PC-3 (cell line): ENCODE measurements around the gene BIK. TPM values are rescaled to one million over a fixed set of nuclear protein-coding genes. Genes with fewer than 3 reads are reported as not detected.
A peak's percentile ranks its signal among the peaks of the same experiment; 100 is the strongest.

ENCODE experiments used
- ATAC-seq: fragments of 200-7000 bp; cut with Tn5 transposase; 2 replicates; pipeline ENCODE4 v1.9.1; 2020; ENCODE audit warnings: mild to moderate bottlenecking, moderate library complexity
- BruUV-seq: library from RNA; stranded (reverse); fragments of 400-500 nt; replicated peaks from 2 replicates; lab custom pipeline; 2021; lab: Mats Ljungman, UMichigan
- CTCF ChIA-PET: fragments of 300-600 bp; sonication (Branson Sonifier 250); formaldehyde crosslinking; loops from one replicate; lab custom pipeline; 2022; ENCODE audit warnings: antibody characterized with exemption; lab: Charles Lee
- POLR2A ChIA-PET: fragments of 300-600 bp; sonication (Branson Sonifier 250); formaldehyde crosslinking; loops from one replicate; lab custom pipeline; 2022; ENCODE audit warnings: antibody characterized with exemption; ENCODE audit not compliant: unreplicated experiment; lab: Charles Lee
- DNase-seq: peaks from one replicate; pipeline ENCODE4 v3.0.0-alpha.2; 2015
- H2AFZ ChIP-seq: fragments of 300-600 bp; sonication (generic); 2 replicates; pipeline ENCODE4 v1.6.0; 2016; ENCODE audit warnings: antibody characterized with exemption, low read length
- H3F3A ChIP-seq: fragments of 300-600 bp; sonication (generic); one replicate; pipeline ENCODE4 v1.6.0; 2017; ENCODE audit warnings: antibody characterized with exemption, low read length, control low read depth, mild to moderate bottlenecking; ENCODE audit not compliant: unreplicated experiment
- H3K27ac ChIP-seq: fragments of 300-600 bp; sonication (generic); 2 replicates; pipeline ENCODE4 v1.5.1; 2016; ENCODE audit warnings: mild to moderate bottlenecking, low read length
- H3K27me3 ChIP-seq: fragments of 300-600 bp; sonication (generic); 2 replicates; pipeline ENCODE4 v1.6.1; 2016; ENCODE audit warnings: low read length, mixed read lengths
- H3K36me3 ChIP-seq: fragments of 300-600 bp; sonication (generic); 2 replicates; pipeline ENCODE4 v1.6.1; 2016; ENCODE audit warnings: low read depth, mixed run types, low read length, mixed read lengths
- H3K4me1 ChIP-seq: fragments of 300-600 bp; sonication (generic); 2 replicates; pipeline ENCODE4 v1.5.1; 2016; ENCODE audit warnings: low read length; ENCODE audit not compliant: insufficient read depth
- H3K4me2 ChIP-seq: fragments of 300-600 bp; sonication (generic); 2 replicates; pipeline ENCODE4 v1.6.0; 2016; ENCODE audit warnings: low read length
- H3K4me3 ChIP-seq: fragments of 300-600 bp; sonication (generic); 2 replicates; pipeline ENCODE4 v1.5.1; 2016; ENCODE audit warnings: mild to moderate bottlenecking, low read length, mixed read lengths
- H3K79me2 ChIP-seq: fragments of 300-600 bp; sonication (generic); 2 replicates; pipeline ENCODE4 v1.6.1; 2017; ENCODE audit warnings: low read length, mixed read lengths
- H3K9ac ChIP-seq: fragments of 300-600 bp; sonication (generic); 2 replicates; pipeline ENCODE4 v1.6.0; 2016; ENCODE audit warnings: mild to moderate bottlenecking, low read length
- H3K9me2 ChIP-seq: fragments of 300-600 bp; sonication (generic); replicated peaks from 2 replicates; pipeline ENCODE4 v1.6.1; 2016; ENCODE audit warnings: mixed run types, low read length, mixed read lengths
- H3K9me3 ChIP-seq: fragments of 300-600 bp; sonication (generic); 2 replicates; pipeline ENCODE4 v1.6.1; 2016; ENCODE audit warnings: low read length, mixed read lengths
- H4K20me1 ChIP-seq: fragments of 300-600 bp; sonication (generic); 2 replicates; pipeline ENCODE4 v1.6.1; 2016; ENCODE audit warnings: low read length, mixed read lengths
- EZH2 ChIP-seq: fragments of 300-600 bp; sonication (generic); IDR thresholded peaks from one replicate; pipeline ENCODE4 v1.6.1; 2017; ENCODE audit warnings: antibody characterized with exemption, mild to moderate bottlenecking, low read length; ENCODE audit not compliant: unreplicated experiment
- EZH2phosphoT487 ChIP-seq: fragments of 300-600 bp; sonication (generic); IDR thresholded peaks from 2 replicates; pipeline ENCODE4 v1.6.1; 2018; ENCODE audit warnings: mild to moderate bottlenecking, antibody characterized with exemption, low read length, borderline replicate concordance
- intact Hi-C: fragments of 100-400 bp; cut with micrococcal nuclease; formaldehyde crosslinking; loops from 2 replicates; pipeline ENCODE4 v1.9.0; 2023
- total RNA-seq: library from RNA; depleted of rRNA; stranded (reverse); fragments of >200 nt; gene quantifications from 2 replicates; pipeline ENCODE4 v1.2.3, GENCODE V29; 2014
- TF ChIP-seq, protein P1 (sequence below): fragments of 300-600 bp; sonication (generic); conservative IDR thresholded peaks from 2 replicates; pipeline ENCODE4 v1.5.1; 2017; ENCODE audit warnings: antibody characterized with exemption, low read depth, mild to moderate bottlenecking, low read length

Gene BIK
- total RNA-seq, 1 experiment from 2014 or later: 24.6 TPM

DNA sequence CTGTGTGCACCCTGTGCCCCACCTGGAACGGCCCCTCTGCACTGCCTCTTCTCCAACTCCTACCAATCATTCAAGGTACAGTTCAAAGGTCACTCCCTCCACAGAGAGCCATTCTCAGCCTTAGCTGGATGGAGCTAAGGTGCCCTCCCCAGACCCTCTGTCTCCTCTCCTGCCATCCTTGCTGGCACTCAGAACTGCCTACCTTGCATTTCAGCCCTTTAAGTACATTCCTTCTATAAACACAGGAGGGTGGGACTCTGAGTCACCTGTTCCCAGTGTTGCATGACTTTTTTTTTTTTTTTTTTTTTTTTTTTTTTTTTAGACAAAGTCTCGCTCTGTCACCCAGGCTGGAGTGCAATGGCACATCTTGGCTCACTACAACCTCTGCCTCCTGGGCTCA, 29.9 kb upstream of the BIK start:
- H2AFZ ChIP-seq: no peak overlapping the region
- H3F3A ChIP-seq: no peaks in the 10 kb centered on the region
- H3K27me3 ChIP-seq: no peaks in the 10 kb centered on the region
- intact Hi-C loops: no loop called here
- peaks cover 4% of the 10 kb centered on the region for H3K4me1 ChIP-seq
- 0 out of 2 replicates have a peak overlapping the region, but pooled peaks have one; percentile 37 for H3K4me2 ChIP-seq
- TF ChIP-seq, protein P1, sequence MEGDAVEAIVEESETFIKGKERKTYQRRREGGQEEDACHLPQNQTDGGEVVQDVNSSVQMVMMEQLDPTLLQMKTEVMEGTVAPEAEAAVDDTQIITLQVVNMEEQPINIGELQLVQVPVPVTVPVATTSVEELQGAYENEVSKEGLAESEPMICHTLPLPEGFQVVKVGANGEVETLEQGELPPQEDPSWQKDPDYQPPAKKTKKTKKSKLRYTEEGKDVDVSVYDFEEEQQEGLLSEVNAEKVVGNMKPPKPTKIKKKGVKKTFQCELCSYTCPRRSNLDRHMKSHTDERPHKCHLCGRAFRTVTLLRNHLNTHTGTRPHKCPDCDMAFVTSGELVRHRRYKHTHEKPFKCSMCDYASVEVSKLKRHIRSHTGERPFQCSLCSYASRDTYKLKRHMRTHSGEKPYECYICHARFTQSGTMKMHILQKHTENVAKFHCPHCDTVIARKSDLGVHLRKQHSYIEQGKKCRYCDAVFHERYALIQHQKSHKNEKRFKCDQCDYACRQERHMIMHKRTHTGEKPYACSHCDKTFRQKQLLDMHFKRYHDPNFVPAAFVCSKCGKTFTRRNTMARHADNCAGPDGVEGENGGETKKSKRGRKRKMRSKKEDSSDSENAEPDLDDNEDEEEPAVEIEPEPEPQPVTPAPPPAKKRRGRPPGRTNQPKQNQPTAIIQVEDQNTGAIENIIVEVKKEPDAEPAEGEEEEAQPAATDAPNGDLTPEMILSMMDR: no peak
- TF ChIP-seq EZH2 (no peak), EZH2phosphoT487 (no peak)
- no peaks in the 10 kb centered on the region for H3K9me2 ChIP-seq
- no peak overlapping the region for H3K4me3 ChIP-seq
- H3K27ac ChIP-seq: no peak overlapping the region
- no peaks in the 10 kb centered on the region for H3K9me3 ChIP-seq
- H3K36me3 ChIP-seq: no peaks in the 10 kb centered on the region
- H4K20me1 ChIP-seq: no peaks in the 10 kb centered on the region
- DNase-seq (peak; percentile 64), ATAC-seq (peak; percentile 77)
- ChIA-PET CTCF (no interaction called here), POLR2A (no interaction called here)
- no peaks in the 10 kb centered on the region for H3K79me2 ChIP-seq
- H3K9ac ChIP-seq: no peak overlapping the region
- BruUV-seq: no TSS peak

DNA sequence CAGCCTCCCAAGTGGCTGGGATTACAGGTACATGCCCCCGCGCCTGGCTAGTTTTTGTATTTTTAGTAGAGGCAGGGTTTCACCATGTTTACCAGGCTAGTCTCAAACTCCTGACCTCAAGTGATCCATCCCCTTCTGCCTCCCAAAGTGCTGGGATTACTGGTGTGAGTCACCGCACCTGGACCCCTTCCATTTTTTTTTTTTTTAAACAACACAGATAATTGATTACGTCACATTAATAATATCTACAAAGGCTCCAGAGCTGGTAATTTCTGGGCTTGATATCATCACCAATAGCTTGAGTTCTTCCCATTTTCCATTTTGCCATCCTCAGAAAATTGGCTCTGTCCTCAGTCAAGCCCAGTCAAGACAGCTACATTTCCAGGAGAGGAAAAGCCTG, 28.6 kb upstream of the BIK start:
- ChIA-PET POLR2A (no interaction called here), CTCF (no interaction called here)
- H3K9me2 ChIP-seq: no peaks in the 10 kb centered on the region
- H3K4me2 ChIP-seq: no peak overlapping the region
- H3K79me2 ChIP-seq: no peaks in the 10 kb centered on the region
- intact Hi-C loops: no loop called here
- no peaks in the 10 kb centered on the region for H3F3A ChIP-seq
- TF ChIP-seq EZH2phosphoT487: no peak
- TF ChIP-seq EZH2: no peak
- TF ChIP-seq, protein P1: no peak
- DNase-seq: no peak
- no peak overlapping the region for H3K4me3 ChIP-seq
- no peaks in the 10 kb centered on the region for H3K9me3 ChIP-seq
- no peaks in the 10 kb centered on the region for H3K36me3 ChIP-seq
- H3K27ac ChIP-seq: no peak overlapping the region
- peaks cover 4% of the 10 kb centered on the region for H3K4me1 ChIP-seq
- no TSS peak for BruUV-seq
- no peak for ATAC-seq
- no peak overlapping the region for H2AFZ ChIP-seq
- no peaks in the 10 kb centered on the region for H3K27me3 ChIP-seq
- H4K20me1 ChIP-seq: no peaks in the 10 kb centered on the region
- H3K9ac ChIP-seq: no peak overlapping the region

DNA sequence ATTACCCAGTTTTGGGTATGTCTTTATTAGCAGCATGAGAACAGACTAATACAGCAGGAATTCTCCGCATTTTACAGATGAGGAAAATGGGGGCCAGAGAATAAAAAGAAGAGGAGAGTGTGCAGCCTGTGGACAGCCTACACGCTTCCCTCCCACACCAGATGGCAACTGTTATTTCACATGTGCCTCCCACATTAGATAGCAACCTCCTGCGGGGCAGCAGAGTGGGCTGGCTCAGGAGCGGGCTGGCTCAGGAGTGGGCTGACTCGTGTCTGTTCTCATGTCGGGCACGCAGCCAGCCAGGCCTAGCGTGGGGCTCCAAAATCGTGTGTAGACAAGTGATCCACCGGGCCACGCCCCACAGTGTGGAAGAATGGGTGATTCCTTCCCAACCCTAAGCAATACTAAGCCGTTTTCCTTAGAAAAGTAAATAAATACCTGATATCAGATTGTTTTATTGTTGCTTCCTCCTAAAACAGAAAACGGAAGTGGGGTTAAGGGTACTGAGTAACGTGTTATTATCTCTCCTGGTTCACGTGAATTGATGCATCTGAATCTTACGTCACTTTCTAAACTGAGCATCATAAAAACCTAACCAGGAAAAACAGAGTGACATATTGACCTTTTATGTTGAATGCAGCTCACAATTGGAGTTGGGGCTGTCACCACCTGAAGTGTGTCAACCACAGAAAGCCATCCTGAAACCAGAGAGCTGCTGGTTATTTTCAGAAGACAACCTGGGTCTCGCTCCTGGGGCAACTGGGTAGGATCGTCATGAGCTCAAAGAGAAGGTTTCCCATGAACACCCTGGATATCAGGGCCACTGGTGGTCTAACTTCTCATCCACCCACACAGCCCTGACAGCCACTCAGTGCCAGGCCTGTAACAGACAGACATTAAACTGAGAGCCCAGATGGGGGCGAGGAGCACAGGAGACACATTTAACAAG, 24.6 kb upstream of the BIK start:
- no TSS peak for BruUV-seq
- CTCF ChIA-PET: no interaction called here
- H3K4me3 ChIP-seq: no peak overlapping the region

More for the DNA sequence above, 24.6 kb upstream of the BIK start:
- no peaks in the 10 kb centered on the region for H3K9me2 ChIP-seq
- POLR2A ChIA-PET: interaction anchor here (0.6 kb wide), 1 partner anchor 91 kb away, joined by 3 read pairs; no protein-coding TSS in a partner anchor
- H3K27me3 ChIP-seq: no peaks in the 10 kb centered on the region
- H3K27ac ChIP-seq: no peak overlapping the region
- TF ChIP-seq EZH2phosphoT487 (no peak), EZH2 (no peak)
- TF ChIP-seq, protein P1: no peak
- no peaks in the 10 kb centered on the region for H3K9me3 ChIP-seq
- no peaks in the 10 kb centered on the region for H3K79me2 ChIP-seq
- DNase-seq: no peak
- H3F3A ChIP-seq: no peaks in the 10 kb centered on the region
- intact Hi-C loops: no loop called here
- no peaks in the 10 kb centered on the region for H3K36me3 ChIP-seq
- ATAC-seq: no peak
- H3K4me2 ChIP-seq: no peak overlapping the region
- H3K4me1 ChIP-seq: no peaks in the 10 kb centered on the region
- H2AFZ ChIP-seq: no peak overlapping the region
- no peaks in the 10 kb centered on the region for H4K20me1 ChIP-seq
- no peak overlapping the region for H3K9ac ChIP-seq
